ENCODE data around the gene PLEKHG5.

PLEKHG5 gene

DNA sequence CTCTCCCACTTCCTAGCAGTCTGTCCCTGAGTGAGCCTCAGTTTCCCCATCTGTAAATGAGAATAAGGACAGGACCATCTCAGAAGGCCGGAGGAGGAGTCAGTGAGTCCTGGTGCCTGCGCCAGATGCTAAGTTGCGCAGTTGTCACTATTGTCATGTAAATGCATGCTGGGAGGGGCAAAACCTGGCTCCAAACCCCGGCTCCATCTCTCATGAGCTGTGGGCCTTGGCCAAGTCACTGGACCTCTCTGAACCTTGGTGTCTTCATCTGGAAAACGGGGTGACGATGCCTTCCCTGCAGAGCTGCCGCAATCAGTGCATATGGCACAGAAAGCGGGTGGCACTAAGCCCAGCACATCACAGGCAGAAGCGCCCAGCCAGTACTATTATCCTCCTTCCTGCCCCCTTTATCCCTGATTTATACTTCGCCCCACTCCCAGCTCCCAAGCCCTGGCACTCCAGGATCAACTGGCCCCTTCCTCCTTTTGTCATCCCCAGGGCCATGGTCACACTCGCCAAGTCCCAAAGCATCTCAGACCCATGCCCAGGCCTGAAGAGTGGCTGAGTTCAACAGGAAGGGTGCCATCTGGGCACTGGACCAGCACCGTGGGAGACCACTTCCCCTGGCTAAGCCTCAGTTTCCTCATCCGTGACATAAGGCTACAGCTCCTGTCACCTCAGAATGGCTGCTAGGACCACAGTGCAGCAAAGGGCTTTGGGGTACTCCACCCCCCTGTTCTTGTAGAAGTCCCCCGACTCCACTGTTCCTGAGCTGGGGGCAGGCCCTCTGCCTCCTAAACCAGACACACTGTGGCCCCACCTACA, 4.3 kb upstream of the PLEKHG5 start:
- no peak for TF ChIP-seq ZBTB7A (IDR thresholded peaks at IDR 0.05; ENCODE audit: low read depth)
- TF ChIP-seq EGR1 (IDR thresholded peaks at IDR 0.05), result no peak
- no peak for TF ChIP-seq CREB1 (IDR thresholded peaks at IDR 0.05; ENCODE audit: low read depth)
- TF ChIP-seq, protein P1, sequence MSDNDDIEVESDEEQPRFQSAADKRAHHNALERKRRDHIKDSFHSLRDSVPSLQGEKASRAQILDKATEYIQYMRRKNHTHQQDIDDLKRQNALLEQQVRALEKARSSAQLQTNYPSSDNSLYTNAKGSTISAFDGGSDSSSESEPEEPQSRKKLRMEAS (IDR thresholded peaks at IDR 0.05), result no peak
- no peak for TF ChIP-seq TEAD4 (IDR thresholded peaks at IDR 0.05)

- TF ChIP-seq YY1 (IDR thresholded peaks at IDR 0.05; ENCODE audit: low read depth), result no peak
- no peak for TF ChIP-seq RAD21 (IDR thresholded peaks at IDR 0.05; ENCODE audit: low read depth)
- no peak for TF ChIP-seq ZBTB7A (IDR thresholded peaks at IDR 0.05; ENCODE audit: low read depth)
- TF ChIP-seq EP300 (IDR thresholded peaks at IDR 0.05; ENCODE audit: borderline replicate concordance), result no peak
- TF ChIP-seq, protein P1 (IDR thresholded peaks at IDR 0.05), result no peak
- TF ChIP-seq CEBPB (IDR thresholded peaks at IDR 0.05), result no peak
- no peak for TF ChIP-seq EGR1 (IDR thresholded peaks at IDR 0.05)
- no peak for TF ChIP-seq TCF12 (IDR thresholded peaks at IDR 0.05; ENCODE audit: low read depth)
- TF ChIP-seq FOXM1 (IDR thresholded peaks at IDR 0.05; ENCODE audit: borderline replicate concordance, low read depth), result no peak
- TF ChIP-seq, protein P2, sequence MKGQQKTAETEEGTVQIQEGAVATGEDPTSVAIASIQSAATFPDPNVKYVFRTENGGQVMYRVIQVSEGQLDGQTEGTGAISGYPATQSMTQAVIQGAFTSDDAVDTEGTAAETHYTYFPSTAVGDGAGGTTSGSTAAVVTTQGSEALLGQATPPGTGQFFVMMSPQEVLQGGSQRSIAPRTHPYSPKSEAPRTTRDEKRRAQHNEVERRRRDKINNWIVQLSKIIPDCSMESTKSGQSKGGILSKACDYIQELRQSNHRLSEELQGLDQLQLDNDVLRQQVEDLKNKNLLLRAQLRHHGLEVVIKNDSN (IDR thresholded peaks at IDR 0.05), result no peak
- TF ChIP-seq, protein P3, sequence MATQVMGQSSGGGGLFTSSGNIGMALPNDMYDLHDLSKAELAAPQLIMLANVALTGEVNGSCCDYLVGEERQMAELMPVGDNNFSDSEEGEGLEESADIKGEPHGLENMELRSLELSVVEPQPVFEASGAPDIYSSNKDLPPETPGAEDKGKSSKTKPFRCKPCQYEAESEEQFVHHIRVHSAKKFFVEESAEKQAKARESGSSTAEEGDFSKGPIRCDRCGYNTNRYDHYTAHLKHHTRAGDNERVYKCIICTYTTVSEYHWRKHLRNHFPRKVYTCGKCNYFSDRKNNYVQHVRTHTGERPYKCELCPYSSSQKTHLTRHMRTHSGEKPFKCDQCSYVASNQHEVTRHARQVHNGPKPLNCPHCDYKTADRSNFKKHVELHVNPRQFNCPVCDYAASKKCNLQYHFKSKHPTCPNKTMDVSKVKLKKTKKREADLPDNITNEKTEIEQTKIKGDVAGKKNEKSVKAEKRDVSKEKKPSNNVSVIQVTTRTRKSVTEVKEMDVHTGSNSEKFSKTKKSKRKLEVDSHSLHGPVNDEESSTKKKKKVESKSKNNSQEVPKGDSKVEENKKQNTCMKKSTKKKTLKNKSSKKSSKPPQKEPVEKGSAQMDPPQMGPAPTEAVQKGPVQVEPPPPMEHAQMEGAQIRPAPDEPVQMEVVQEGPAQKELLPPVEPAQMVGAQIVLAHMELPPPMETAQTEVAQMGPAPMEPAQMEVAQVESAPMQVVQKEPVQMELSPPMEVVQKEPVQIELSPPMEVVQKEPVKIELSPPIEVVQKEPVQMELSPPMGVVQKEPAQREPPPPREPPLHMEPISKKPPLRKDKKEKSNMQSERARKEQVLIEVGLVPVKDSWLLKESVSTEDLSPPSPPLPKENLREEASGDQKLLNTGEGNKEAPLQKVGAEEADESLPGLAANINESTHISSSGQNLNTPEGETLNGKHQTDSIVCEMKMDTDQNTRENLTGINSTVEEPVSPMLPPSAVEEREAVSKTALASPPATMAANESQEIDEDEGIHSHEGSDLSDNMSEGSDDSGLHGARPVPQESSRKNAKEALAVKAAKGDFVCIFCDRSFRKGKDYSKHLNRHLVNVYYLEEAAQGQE (IDR thresholded peaks at IDR 0.05; ENCODE audit: low read depth), result no peak
- TF ChIP-seq TEAD4 (IDR thresholded peaks at IDR 0.05), result no peak
- no peak for TF ChIP-seq TAF1 (IDR thresholded peaks at IDR 0.05; ENCODE audit: low read depth)
These were observed 3.6 kb upstream of the PLEKHG5 start for GRCh38 chr1:6495041-6495441.

DNA sequence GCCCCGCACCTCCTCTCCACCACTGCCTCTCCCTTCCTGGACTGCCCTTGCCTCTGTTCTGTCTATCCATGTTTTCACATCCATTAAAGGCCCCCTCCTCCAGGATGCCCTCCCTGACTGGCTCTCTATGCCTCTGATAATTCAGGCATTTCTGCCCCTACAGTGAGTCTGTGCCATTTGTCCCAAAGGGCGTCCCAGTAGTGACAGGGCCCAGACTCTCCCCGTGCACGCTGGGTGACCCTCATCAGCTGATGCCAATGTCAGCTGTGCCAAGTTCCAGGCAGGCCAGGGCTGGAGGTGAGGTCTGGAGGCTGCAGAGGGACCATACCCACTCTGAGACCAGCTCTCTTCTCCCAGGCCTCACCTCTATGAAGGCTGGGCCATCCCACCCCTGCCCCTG, 3.2 kb upstream of the PLEKHG5 start:
- TF ChIP-seq CEBPB (IDR thresholded peaks at IDR 0.05) (no peak), TCF12 (IDR thresholded peaks at IDR 0.05; ENCODE audit: low read depth) (no peak), EGR1 (IDR thresholded peaks at IDR 0.05) (no peak), FOXM1 (IDR thresholded peaks at IDR 0.05; ENCODE audit: borderline replicate concordance, low read depth) (no peak), ZBTB7A (IDR thresholded peaks at IDR 0.05; ENCODE audit: low read depth) (no peak), CREB1 (IDR thresholded peaks at IDR 0.05; ENCODE audit: low read depth) (no peak), NFIC (IDR thresholded peaks at IDR 0.05) (no peak), TEAD4 (IDR thresholded peaks at IDR 0.05) (no peak), TAF1 (IDR thresholded peaks at IDR 0.05; ENCODE audit: low read depth) (no peak), RAD21 (IDR thresholded peaks at IDR 0.05; ENCODE audit: low read depth) (no peak)
- TF ChIP-seq, protein P2 (IDR thresholded peaks at IDR 0.05), result no peak
- TF ChIP-seq, protein P3 (IDR thresholded peaks at IDR 0.05; ENCODE audit: low read depth), result no peak

DNA sequence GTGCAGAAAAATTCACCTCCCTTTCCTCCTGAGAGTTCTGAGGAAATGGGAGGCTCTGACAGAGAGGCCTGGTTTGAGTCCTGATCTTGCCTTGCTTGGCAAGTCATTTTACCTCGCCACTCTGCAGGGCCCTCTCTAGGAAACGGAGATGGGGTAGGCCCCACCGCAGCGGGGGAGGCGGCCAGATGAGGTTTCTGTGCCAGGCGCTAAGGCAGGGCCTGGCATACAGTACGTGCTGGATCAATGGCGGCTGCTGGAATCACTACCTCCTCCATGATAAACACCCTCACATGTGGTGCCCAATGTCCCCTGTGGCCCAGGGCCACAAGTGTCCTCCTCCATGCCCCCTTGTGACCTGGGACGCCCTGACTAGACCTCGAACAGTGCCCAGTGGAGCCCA, 499 bp upstream of the PLEKHG5 start:
- TF ChIP-seq NFIC (IDR thresholded peaks at IDR 0.05), result no peak
- TF ChIP-seq TAF1 (IDR thresholded peaks at IDR 0.05; ENCODE audit: low read depth), result no peak
- no peak for TF ChIP-seq CREB1 (IDR thresholded peaks at IDR 0.05; ENCODE audit: low read depth)
- TF ChIP-seq CEBPB (IDR thresholded peaks at IDR 0.05), result no peak
- TF ChIP-seq TEAD4 (IDR thresholded peaks at IDR 0.05), result no peak
- no peak for TF ChIP-seq EP300 (IDR thresholded peaks at IDR 0.05; ENCODE audit: borderline replicate concordance)
- TF ChIP-seq, protein P1 (IDR thresholded peaks at IDR 0.05), result no peak
- no peak for TF ChIP-seq EGR1 (IDR thresholded peaks at IDR 0.05)
- TF ChIP-seq TCF12 (IDR thresholded peaks at IDR 0.05; ENCODE audit: low read depth), result no peak
- TF ChIP-seq, protein P3 (IDR thresholded peaks at IDR 0.05; ENCODE audit: low read depth), result no peak
- TF ChIP-seq FOXM1 (IDR thresholded peaks at IDR 0.05; ENCODE audit: borderline replicate concordance, low read depth), result no peak
- TF ChIP-seq ZBTB7A (IDR thresholded peaks at IDR 0.05; ENCODE audit: low read depth), result no peak
- no peak for TF ChIP-seq YY1 (IDR thresholded peaks at IDR 0.05; ENCODE audit: low read depth)
- no peak for TF ChIP-seq RAD21 (IDR thresholded peaks at IDR 0.05; ENCODE audit: low read depth)
- TF ChIP-seq, protein P2 (IDR thresholded peaks at IDR 0.05), result no peak
